ENCODE measurements around the gene BUB1B.
"Not testable (repeated sequence)": the region's sequence is repeated elsewhere in the genome, so short reads cannot be mapped to it uniquely, and the experiment has no call there.

The BUB1B gene

DNA sequence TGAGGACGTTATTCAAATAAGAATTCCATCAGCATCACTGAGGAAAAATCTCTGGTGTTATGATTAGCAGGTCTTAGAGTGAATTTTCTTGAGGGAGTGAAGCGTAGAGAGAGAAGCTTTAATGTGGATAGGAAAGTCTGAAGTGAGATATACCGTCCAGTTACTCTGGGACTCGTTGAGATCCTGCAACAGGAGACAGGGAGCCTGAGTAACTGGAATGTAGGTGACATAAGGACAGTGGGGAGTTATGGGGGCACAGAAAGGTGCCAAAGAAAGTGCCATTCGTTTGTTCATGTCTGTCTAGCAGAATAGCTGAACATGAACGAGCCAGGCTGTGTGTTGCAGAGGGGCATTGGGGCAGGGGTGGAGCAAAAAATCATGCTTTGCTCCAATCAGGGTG lies 9.4 kb upstream of the BUB1B start:
- peaks cover 8% of the 10 kb centered on the region for H3K4me1 ChIP-seq (ENCODE audit: control insufficient read depth, low read length)
- TF ChIP-seq EZH2phosphoT487 (IDR thresholded peaks at IDR 0.05; ENCODE audit: borderline replicate concordance, low read length) = no peak
- TF ChIP-seq, protein P1, sequence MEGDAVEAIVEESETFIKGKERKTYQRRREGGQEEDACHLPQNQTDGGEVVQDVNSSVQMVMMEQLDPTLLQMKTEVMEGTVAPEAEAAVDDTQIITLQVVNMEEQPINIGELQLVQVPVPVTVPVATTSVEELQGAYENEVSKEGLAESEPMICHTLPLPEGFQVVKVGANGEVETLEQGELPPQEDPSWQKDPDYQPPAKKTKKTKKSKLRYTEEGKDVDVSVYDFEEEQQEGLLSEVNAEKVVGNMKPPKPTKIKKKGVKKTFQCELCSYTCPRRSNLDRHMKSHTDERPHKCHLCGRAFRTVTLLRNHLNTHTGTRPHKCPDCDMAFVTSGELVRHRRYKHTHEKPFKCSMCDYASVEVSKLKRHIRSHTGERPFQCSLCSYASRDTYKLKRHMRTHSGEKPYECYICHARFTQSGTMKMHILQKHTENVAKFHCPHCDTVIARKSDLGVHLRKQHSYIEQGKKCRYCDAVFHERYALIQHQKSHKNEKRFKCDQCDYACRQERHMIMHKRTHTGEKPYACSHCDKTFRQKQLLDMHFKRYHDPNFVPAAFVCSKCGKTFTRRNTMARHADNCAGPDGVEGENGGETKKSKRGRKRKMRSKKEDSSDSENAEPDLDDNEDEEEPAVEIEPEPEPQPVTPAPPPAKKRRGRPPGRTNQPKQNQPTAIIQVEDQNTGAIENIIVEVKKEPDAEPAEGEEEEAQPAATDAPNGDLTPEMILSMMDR (IDR thresholded peaks at IDR 0.05; ENCODE audit: low read depth, low read length, poor library complexity, severe bottlenecking) = no peak
- no peak overlapping the region for H3K4me2 ChIP-seq (ENCODE audit: low read length)
- H3K36me3 ChIP-seq (ENCODE audit: control insufficient read depth, low read length) = no peaks in the 10 kb centered on the region
- H3K27me3 ChIP-seq (ENCODE audit: control insufficient read depth, low read length) = no peaks in the 10 kb centered on the region
- H3K9me2 ChIP-seq (replicated peaks; ENCODE audit: control insufficient read depth, low read length) = no peaks in the 10 kb centered on the region
- H4K20me1 ChIP-seq (ENCODE audit: control insufficient read depth, insufficient read depth, low read depth, low read length) = no peaks in the 10 kb centered on the region
- no peak overlapping the region for H3K27ac ChIP-seq (ENCODE audit: low read depth, low read length)
- H3F3A ChIP-seq (ENCODE audit: control insufficient read depth, insufficient read depth) = no peaks in the 10 kb centered on the region
- H3K4me3 ChIP-seq (ENCODE audit: low read length) = no peak overlapping the region
- no peaks in the 10 kb centered on the region for H3K9me3 ChIP-seq (ENCODE audit: control insufficient read depth, insufficient read depth, low read length)
- H3K79me2 ChIP-seq (ENCODE audit: control insufficient read depth, low read length) = no peaks in the 10 kb centered on the region

DNA sequence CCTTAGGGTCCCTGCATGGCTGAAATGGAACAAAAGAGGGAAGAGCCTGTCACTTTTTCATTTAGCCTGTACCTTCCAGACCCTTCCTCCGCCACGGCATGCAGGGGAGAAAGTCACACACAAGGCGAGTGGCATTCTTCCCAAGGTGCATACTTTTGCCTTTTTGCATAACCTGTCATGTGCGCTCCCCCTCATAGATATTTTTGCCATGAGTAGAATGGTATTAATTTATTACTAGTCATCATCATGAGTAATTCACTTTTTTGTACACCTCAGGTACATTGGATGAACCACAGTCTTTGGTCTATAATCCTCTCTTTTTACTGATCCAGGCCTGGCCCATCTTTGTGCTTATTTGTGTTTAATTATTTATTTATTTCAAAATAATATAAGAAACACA lies 8.9 kb upstream of the BUB1B start:
- Histone ChIP-seq H3K4me3 (ENCODE audit: low read length) (no peak overlapping the region), H3K27me3 (ENCODE audit: control insufficient read depth, low read length) (no peaks in the 10 kb centered on the region), H3K79me2 (ENCODE audit: control insufficient read depth, low read length) (no peaks in the 10 kb centered on the region), H3K9me2 (replicated peaks; ENCODE audit: control insufficient read depth, low read length) (no peaks in the 10 kb centered on the region), H4K20me1 (ENCODE audit: control insufficient read depth, insufficient read depth, low read depth, low read length) (no peaks in the 10 kb centered on the region), H3K36me3 (ENCODE audit: control insufficient read depth, low read length) (no peaks in the 10 kb centered on the region), H3K27ac (ENCODE audit: low read depth, low read length) (no peak overlapping the region), H3K9me3 (ENCODE audit: control insufficient read depth, insufficient read depth, low read length) (no peaks in the 10 kb centered on the region), H3F3A (ENCODE audit: control insufficient read depth, insufficient read depth) (no peaks in the 10 kb centered on the region), H3K4me2 (ENCODE audit: low read length) (no peak overlapping the region), H3K4me1 (ENCODE audit: control insufficient read depth, low read length) (peaks cover 8% of the 10 kb centered on the region)
- TF ChIP-seq EZH2phosphoT487 (IDR thresholded peaks at IDR 0.05; ENCODE audit: borderline replicate concordance, low read length) = no peak
- TF ChIP-seq, protein P1 (IDR thresholded peaks at IDR 0.05; ENCODE audit: low read depth, low read length, poor library complexity, severe bottlenecking) = no peak

DNA sequence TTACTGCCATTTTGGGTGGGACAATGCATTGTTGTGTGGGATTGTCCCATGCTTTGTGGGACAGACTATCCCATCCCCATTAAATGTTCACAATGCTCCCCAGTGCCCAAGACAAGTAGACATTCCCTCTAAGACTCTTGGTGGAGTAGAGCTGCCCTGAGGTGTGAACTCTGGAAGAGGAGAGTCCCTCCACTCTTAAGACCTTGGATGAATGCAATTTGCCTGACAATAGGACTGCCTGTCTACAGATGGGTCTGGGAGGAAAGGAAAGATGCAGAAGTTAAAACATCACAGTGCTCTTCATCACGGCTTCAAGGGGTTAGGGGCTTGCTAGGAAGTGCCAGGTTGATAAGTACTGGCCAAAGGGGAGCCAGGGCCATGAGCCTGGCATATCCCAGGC lies 6.0 kb upstream of the BUB1B start:
- not testable (repeated sequence) for H3K9me2 ChIP-seq (replicated peaks; ENCODE audit: control insufficient read depth, low read length); H3K4me3 ChIP-seq (ENCODE audit: low read length); H3K36me3 ChIP-seq (ENCODE audit: control insufficient read depth, low read length); H3K27me3 ChIP-seq (ENCODE audit: control insufficient read depth, low read length); H3K9me3 ChIP-seq (ENCODE audit: control insufficient read depth, insufficient read depth, low read length); H3K79me2 ChIP-seq (ENCODE audit: control insufficient read depth, low read length); H3K4me1 ChIP-seq (ENCODE audit: control insufficient read depth, low read length); H3K27ac ChIP-seq (ENCODE audit: low read depth, low read length); H3F3A ChIP-seq (ENCODE audit: control insufficient read depth, insufficient read depth); H3K4me2 ChIP-seq (ENCODE audit: low read length); H4K20me1 ChIP-seq (ENCODE audit: control insufficient read depth, insufficient read depth, low read depth, low read length)

DNA sequence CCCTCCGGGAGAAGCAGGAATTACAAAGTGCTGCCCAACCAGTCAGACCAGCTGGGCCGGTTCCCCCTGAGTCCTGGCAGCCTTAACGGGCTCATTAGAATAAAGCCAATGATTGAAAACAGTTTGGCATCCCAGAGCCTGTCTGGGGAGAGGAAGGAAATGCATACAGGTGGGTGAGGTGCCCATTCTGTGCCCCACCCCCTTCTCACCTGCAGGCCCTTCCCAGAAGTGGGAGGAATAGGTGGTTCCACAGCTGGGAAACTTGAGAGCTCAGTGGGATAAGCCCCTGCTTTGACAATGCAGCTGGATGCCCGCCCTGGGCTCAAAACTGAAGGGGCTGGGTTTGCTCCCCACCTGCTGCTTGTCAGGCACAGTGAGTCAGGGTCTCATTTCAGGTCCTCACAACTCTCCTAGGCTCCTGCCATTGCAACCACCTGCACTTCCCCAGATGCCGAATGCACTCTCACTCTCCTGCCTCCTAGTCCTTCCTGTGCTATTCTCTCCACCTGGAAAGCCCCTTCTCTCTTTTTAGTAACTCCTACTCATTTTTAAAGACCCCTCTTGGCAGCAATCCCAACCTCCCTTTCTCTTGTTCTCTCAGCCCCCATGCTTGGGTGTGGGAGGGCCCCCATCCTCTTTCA lies 5.5 kb upstream of the BUB1B start:
- Histone ChIP-seq H3K4me3 (ENCODE audit: low read length) (no peak overlapping the region), H3K27me3 (ENCODE audit: control insufficient read depth, low read length) (no peaks in the 10 kb centered on the region), H3K4me1 (ENCODE audit: control insufficient read depth, low read length) (peaks cover 13% of the 10 kb centered on the region), H4K20me1 (ENCODE audit: control insufficient read depth, insufficient read depth, low read depth, low read length) (no peaks in the 10 kb centered on the region), H3F3A (ENCODE audit: control insufficient read depth, insufficient read depth) (no peaks in the 10 kb centered on the region), H3K9me3 (ENCODE audit: control insufficient read depth, insufficient read depth, low read length) (no peaks in the 10 kb centered on the region), H3K27ac (ENCODE audit: low read depth, low read length) (no peak overlapping the region), H3K4me2 (ENCODE audit: low read length) (no peak overlapping the region), H3K79me2 (ENCODE audit: control insufficient read depth, low read length) (no peaks in the 10 kb centered on the region), H3K36me3 (ENCODE audit: control insufficient read depth, low read length) (no peaks in the 10 kb centered on the region), H3K9me2 (replicated peaks; ENCODE audit: control insufficient read depth, low read length) (no peaks in the 10 kb centered on the region)
- TF ChIP-seq, protein P1 (IDR thresholded peaks at IDR 0.05; ENCODE audit: low read depth, low read length, poor library complexity, severe bottlenecking) = no peak
- TF ChIP-seq EZH2phosphoT487 (IDR thresholded peaks at IDR 0.05; ENCODE audit: borderline replicate concordance, low read length) = no peak

Measured in DOHH2 (cell line).